Pancreas (tissue), 10 donors: Measurements from ENCODE around the gene FAM53A. TPM values are rescaled to one million over a fixed set of nuclear protein-coding genes. Genes with fewer than 3 reads are reported as not detected.
"Not testable (repeated sequence)": the region's sequence is repeated elsewhere in the genome, so short reads cannot be mapped to it uniquely, and the experiment has no call there.

Source experiments
- ATAC-seq, 4 donors: fragments of 200-7000 bp; cut with Tn5 transposase; one replicate each; pipeline versions ENCODE4 v1.8.0 to v1.9.1; 2020; ENCODE audit warnings: mild to moderate bottlenecking in 4 of 4, moderate library complexity in 4 of 4
- DNase-seq, 6 donors: peaks; one replicate each; pipeline ENCODE4 v3.0.0-alpha.2; 2020
- FAIRE-seq: peaks from 2 replicates; lab custom pipeline; 2012; peaks lifted over from hg19 to GRCh38; lab: Jason Lieb, UNC
- H3K27ac ChIP-seq, 4 donors: fragments of 200-600 bp; sonication (generic); 1 replicate in 3 of 4; 2 replicates in 1 of 4; pipeline versions ENCODE4 v1.5.0 to v1.8.0; 2020
- H3K27me3 ChIP-seq, 4 donors: fragments of 200-600 bp; one replicate each; pipeline ENCODE4 v1.8.0; 2021
- H3K36me3 ChIP-seq, 3 donors: fragments of 200-600 bp; sonication (generic) in 1 of 3; one replicate each; pipeline versions ENCODE4 v1.5.0 to v1.8.0; 2020 to 2021
- H3K4me1 ChIP-seq, 3 donors: fragments of 200-600 bp; one replicate each; pipeline ENCODE4 v1.8.0; 2021
- H3K4me3 ChIP-seq, 4 donors: fragments of 200-600 bp; sonication (generic) in 2 of 4; one replicate each; pipeline versions ENCODE4 v1.5.0 to v1.8.0; 2020 to 2021
- H3K9me3 ChIP-seq, 4 donors: fragments of 200-600 bp; one replicate each; pipeline ENCODE4 v1.8.0; 2021
- WGBS, 2 donors: extraction: QIAGEN DNeasy Blood & Tissue Kit; methylation state at CpG; one replicate each; pipeline ENCODE4 v1.1.7; 2013; 5-methylcytosine and 5-hydroxymethylcytosine counted together
- intact Hi-C, 3 donors: fragments of 100-400 bp; cut with DNase I; formaldehyde crosslinking; loops; one replicate each; pipeline versions ENCODE4 v1.11.1 to v1.14.2; 2022
- polyA plus RNA-seq, 2 donors: library from polyadenylated mRNA; stranded (reverse); fragments of 200-250 nt; gene quantifications; one replicate each; pipeline ENCODE4 v1.2.3, GENCODE V29; 2013
- total RNA-seq, 6 donors: library from RNA; stranded (reverse); fragmentation: NEBNext Ultra II Directional in 4 of 6; extraction: Animal tissue kit (Norgen Biotek cat#: 25700) in 4 of 6; gene quantifications; one replicate each; pipeline versions ENCODE4 v1.2.1 to v1.2.4, GENCODE V29; 2021 to 2023
- TF ChIP-seq, protein P1 (sequence below), 4 donors: fragments of 200-600 bp; sonication (generic) in 3 of 4; IDR thresholded peaks; one replicate each; pipeline versions ENCODE4 v1.5.0 to v1.8.0; 2021; ENCODE audit warnings: antibody characterized with exemption in 4 of 4
- donor health status: healthy with polysubstance abuse.
- donor health status: DM: no; HTN: no; CAD: no; lungs with moderate emphysema.
- donor health status: DM: no; HTN: no; CAD: no.
- donor health status: control.
- donor health status: control.
- donor health status: Bipolar disorder and iron deficiency.
- donor health status: DM: yes; HTN: yes; CAD: no.
- donor health status: DM: no; HTN: no; CAD: no.
- donor health status: DM: no; HTN: no; CAD: no.
- donor health status: DM: yes; HTN: yes; CAD: no.

The FAM53A gene
- total and polyA plus RNA-seq, 8 donors: 0.60 to 2.7 (median 1.3) TPM

DNA sequence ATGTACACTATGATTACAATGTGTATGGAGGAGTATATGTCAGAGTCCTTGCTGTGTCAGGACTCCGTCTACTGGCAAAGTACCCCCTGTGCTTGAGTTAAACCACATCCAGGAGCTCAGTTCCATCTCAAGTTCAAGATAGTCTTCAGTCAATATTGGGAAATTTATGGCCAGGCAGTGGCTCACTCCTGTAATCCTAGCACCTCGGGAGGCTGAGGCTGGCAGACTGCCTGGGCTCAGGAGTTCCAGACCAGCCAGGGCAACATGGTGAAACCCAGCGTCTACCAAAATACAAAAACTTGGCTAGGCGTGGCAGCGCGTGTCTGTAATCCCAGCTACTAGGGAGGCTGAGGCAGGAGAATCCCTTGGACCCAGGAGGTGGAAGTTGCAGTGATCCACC, 22.2 kb upstream of the FAM53A start:
- ATAC-seq (no peak), FAIRE-seq (no peak), DNase-seq (no peak)
- Histone ChIP-seq H3K4me3 (no peak overlapping the region), H3K9me3 (no peaks in the 10 kb centered on the region), H3K27me3 (no peaks in the 10 kb centered on the region), H3K27ac (no peak overlapping the region), H3K4me1 (peaks cover 0 to 19% (median 11%) of the 10 kb centered on the region in 3 donors), H3K36me3 (peaks cover 0 to 15% (median 0%) of the 10 kb centered on the region in 3 donors)
- WGBS, 2 donors: 88 to 89% methylated on average over 6 of the region's 6 CpGs
- intact Hi-C loops: no loop called here
- TF ChIP-seq, protein P1, sequence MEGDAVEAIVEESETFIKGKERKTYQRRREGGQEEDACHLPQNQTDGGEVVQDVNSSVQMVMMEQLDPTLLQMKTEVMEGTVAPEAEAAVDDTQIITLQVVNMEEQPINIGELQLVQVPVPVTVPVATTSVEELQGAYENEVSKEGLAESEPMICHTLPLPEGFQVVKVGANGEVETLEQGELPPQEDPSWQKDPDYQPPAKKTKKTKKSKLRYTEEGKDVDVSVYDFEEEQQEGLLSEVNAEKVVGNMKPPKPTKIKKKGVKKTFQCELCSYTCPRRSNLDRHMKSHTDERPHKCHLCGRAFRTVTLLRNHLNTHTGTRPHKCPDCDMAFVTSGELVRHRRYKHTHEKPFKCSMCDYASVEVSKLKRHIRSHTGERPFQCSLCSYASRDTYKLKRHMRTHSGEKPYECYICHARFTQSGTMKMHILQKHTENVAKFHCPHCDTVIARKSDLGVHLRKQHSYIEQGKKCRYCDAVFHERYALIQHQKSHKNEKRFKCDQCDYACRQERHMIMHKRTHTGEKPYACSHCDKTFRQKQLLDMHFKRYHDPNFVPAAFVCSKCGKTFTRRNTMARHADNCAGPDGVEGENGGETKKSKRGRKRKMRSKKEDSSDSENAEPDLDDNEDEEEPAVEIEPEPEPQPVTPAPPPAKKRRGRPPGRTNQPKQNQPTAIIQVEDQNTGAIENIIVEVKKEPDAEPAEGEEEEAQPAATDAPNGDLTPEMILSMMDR (IDR thresholded peaks at IDR 0.05): no peak

DNA sequence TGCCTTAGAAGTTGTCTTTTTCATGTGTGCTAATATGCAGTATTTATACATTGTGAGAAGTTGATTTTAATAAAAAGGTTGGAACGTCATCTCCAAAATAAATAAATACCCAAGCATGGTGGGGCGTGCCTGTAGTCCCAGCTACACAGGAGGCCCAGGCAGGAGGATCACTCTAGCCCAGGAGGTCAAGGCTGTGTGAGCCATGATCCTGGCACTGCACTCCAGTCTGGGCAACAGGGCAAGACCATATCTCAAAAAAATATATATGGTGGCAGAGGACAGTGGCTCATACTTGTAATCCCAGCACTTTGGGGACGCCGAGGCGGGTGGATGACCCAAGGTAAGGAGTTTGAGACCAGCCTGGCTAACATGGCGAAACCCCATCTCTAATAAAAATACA, 21.6 kb upstream of the FAM53A start:
- Histone ChIP-seq H3K4me3 (no peak overlapping the region), H3K36me3 (peaks cover 0 to 15% (median 0%) of the 10 kb centered on the region in 3 donors), H3K4me1 (peaks cover 0 to 19% (median 7%) of the 10 kb centered on the region in 3 donors), H3K9me3 (no peaks in the 10 kb centered on the region), H3K27me3 (no peaks in the 10 kb centered on the region), H3K27ac (no peak overlapping the region)
- FAIRE-seq (no peak), DNase-seq (no peak), ATAC-seq (no peak)
- WGBS, 2 donors: 87 to 91% methylated on average over 6 of the region's 6 CpGs
- intact Hi-C loops: no loop called here
- TF ChIP-seq, protein P1 (IDR thresholded peaks at IDR 0.05): no peak

DNA sequence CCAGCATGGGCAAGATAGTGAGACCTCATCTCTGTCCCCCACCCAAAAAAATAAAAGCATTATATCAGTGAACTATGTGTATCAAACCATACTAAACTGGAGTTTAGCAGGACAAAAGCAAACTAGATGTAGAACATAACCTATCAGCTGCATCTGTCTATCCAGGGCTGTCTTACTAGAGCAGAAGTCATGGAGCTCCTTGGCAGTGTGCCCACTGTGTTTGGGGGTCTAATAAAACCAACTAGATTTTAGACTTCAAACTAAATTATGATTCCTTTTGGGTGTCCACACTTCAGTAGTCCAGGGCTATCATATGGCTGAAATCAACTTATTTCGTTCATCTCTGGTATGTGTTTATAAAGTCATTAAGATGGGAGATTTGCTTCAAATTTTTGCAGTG, 19.8 kb upstream of the FAM53A start:
- Histone ChIP-seq H3K36me3 (peaks cover 0 to 24% (median 0%) of the 10 kb centered on the region in 3 donors), H3K9me3 (no peaks in the 10 kb centered on the region), H3K27ac (no peak overlapping the region), H3K4me3 (no peak overlapping the region), H3K27me3 (no peaks in the 10 kb centered on the region), H3K4me1 (peaks cover 0 to 9% (median 3%) of the 10 kb centered on the region in 3 donors)
- intact Hi-C loops: no loop called here
- DNase-seq (no peak), ATAC-seq (no peak), FAIRE-seq (no peak)
- WGBS, 2 donors: 90 to 91% methylated on average over 1 of the region's 1 CpG
- TF ChIP-seq, protein P1 (IDR thresholded peaks at IDR 0.05): no peak

DNA sequence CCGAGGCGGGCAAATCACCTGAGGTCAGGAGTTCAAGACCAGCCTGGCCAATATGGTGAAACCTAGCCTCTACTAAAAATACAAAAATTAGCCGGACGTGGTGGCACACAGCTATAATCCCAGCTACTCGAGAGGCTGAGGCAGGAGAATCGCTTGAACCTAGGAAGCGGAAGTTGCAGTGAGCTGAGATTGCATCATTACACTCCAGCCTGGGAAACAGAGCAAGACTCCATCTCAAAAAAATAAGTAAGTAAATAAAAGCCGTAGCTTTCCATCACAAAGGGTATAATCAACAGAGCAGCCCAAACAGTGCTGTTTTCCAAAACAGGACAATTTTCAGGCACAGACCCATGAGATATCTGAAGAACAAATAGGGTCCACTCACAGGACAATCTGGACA, 17.6 kb upstream of the FAM53A start:
- FAIRE-seq, H3K4me1 ChIP-seq, DNase-seq, H3K27ac ChIP-seq, intact Hi-C loops, ATAC-seq, H3K9me3 ChIP-seq, H3K4me3 ChIP-seq, H3K27me3 ChIP-seq: not testable (repeated sequence)
- 87 to 91% methylated on average over 8 of the region's 8 CpGs for WGBS, 2 donors
- peaks cover 0 to 32% (median 0%) of the 10 kb centered on the region in 3 donors for H3K36me3 ChIP-seq

DNA sequence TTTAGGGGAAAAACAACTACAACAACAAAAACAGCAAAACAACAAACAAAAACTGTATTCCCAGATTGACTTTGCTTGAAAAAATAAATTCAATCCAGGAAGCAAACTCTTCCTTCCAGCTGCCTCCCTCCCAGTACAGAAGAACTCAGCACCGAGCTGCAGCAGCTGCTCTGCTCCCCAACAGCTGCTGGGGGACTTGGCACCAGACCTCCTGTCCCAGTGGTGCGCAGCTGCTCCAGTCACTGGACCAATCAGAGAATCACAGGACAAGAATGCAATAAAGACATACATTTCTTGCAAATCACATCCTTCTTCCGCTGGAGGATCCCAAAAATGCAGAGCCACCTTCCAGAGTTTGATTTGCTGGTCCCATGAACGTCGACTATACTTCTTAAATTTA, 11.8 kb upstream of the FAM53A start:
- intact Hi-C loops: no loop called here
- Histone ChIP-seq H3K27ac (no peak overlapping the region), H3K27me3 (no peaks in the 10 kb centered on the region), H3K4me1 (no peaks in the 10 kb centered on the region), H3K4me3 (no peak overlapping the region), H3K9me3 (no peaks in the 10 kb centered on the region), H3K36me3 (peaks cover 0 to 53% (median 5%) of the 10 kb centered on the region in 3 donors)
- no peak for DNase-seq
- 82 to 87% methylated on average over 5 of the region's 5 CpGs for WGBS, 2 donors
- TF ChIP-seq, protein P1 (IDR thresholded peaks at IDR 0.05): no peak
- FAIRE-seq: no peak
- no peak for ATAC-seq
